CD8-positive, alpha-beta memory T cell (primary cell): ENCODE results near the gene RALGDS. TPM values are rescaled to one million over a fixed set of nuclear protein-coding genes. Genes with fewer than 3 reads are reported as not detected.

Experiments used
- CTCF ChIA-PET: fragments of 350-600 bp; sonication (Branson Sonifier 250); formaldehyde crosslinking; loops from one replicate; lab custom pipeline; 2021; ENCODE audit warnings: antibody characterized with exemption; lab: Charles Lee
- POLR2A ChIA-PET: fragments of 350-600 bp; sonication (Branson Sonifier 250); formaldehyde crosslinking; loops from one replicate; lab custom pipeline; 2021; ENCODE audit warnings: antibody characterized with exemption; lab: Charles Lee
- DNase-seq, 5 donors: peaks; one replicate each; pipeline versions ENCODE4 v3.0.0 to v3.0.0-alpha.2; 2020 to 2022; ENCODE audit warnings: mixed read lengths in 1 of 5
- H3K27ac ChIP-seq: one replicate; pipeline ENCODE4 v1.7.0; 2013; ENCODE audit warnings: low read depth, mild to moderate bottlenecking, low read length, moderate library complexity
- H3K27me3 ChIP-seq: 2 replicates; pipeline ENCODE4 v1.7.0; 2013; ENCODE audit warnings: low read length, mild to moderate bottlenecking; ENCODE audit not compliant: insufficient read depth, poor library complexity, severe bottlenecking
- H3K36me3 ChIP-seq: 2 replicates; pipeline ENCODE4 v1.7.0; 2013; ENCODE audit warnings: mild to moderate bottlenecking, low read length, moderate library complexity; ENCODE audit not compliant: insufficient read depth
- H3K4me1 ChIP-seq: 2 replicates; pipeline ENCODE4 v1.7.0; 2013; ENCODE audit warnings: mild to moderate bottlenecking, low read length, moderate library complexity; ENCODE audit not compliant: insufficient read depth
- H3K4me3 ChIP-seq: 2 replicates; pipeline ENCODE4 v1.7.0; 2013; ENCODE audit warnings: mild to moderate bottlenecking, low read length
- H3K9me3 ChIP-seq: 2 replicates; pipeline ENCODE4 v1.7.0; 2013; ENCODE audit warnings: mild to moderate bottlenecking, low read length
- H3K27ac Mint-ChIP-seq, 8 donors: one replicate each; pipeline ENCODE4 v1.8.0; 2020 to 2021; ENCODE audit warnings: mixed read lengths in 8 of 8, mild to moderate bottlenecking in 6 of 8, inconsistent platforms in 3 of 8, moderate library complexity in 3 of 8
- H3K27me3 Mint-ChIP-seq, 2 donors: one replicate each; pipeline ENCODE4 v1.8.0; 2020 to 2021; ENCODE audit warnings: mixed read lengths in 2 of 2, mild to moderate bottlenecking in 1 of 2, moderate library complexity in 1 of 2
- H3K36me3 Mint-ChIP-seq, 3 donors: one replicate each; pipeline ENCODE4 v1.8.0; 2020 to 2021; ENCODE audit warnings: mixed read lengths in 3 of 3, inconsistent platforms in 1 of 3, mild to moderate bottlenecking in 1 of 3
- H3K4me1 Mint-ChIP-seq, 3 donors: one replicate each; pipeline ENCODE4 v1.8.0; 2020 to 2021; ENCODE audit warnings: mixed read lengths in 3 of 3, inconsistent platforms in 1 of 3, mild to moderate bottlenecking in 1 of 3
- H3K4me3 Mint-ChIP-seq, 7 donors: one replicate each; pipeline ENCODE4 v1.8.0; 2020 to 2021; ENCODE audit warnings: mixed read lengths in 7 of 7, mild to moderate bottlenecking in 6 of 7, moderate library complexity in 4 of 7, inconsistent platforms in 2 of 7
- H3K9me3 Mint-ChIP-seq, 5 donors: one replicate each; pipeline ENCODE4 v1.8.0; 2020 to 2022; ENCODE audit warnings: mixed read lengths in 5 of 5, mild to moderate bottlenecking in 3 of 5, moderate library complexity in 2 of 5, inconsistent platforms in 1 of 5
- polyA plus RNA-seq: library from polyadenylated mRNA; unstranded; fragments of 300-500 nt; fragmentation: Illumina TruSeq; gene quantifications from one replicate; pipeline ENCODE4 v1.2.3, GENCODE V29; 2021
- total RNA-seq, 2 experiments: library from RNA; stranded (reverse); gene quantifications; one replicate each; pipeline ENCODE4 v1.2.3, GENCODE V29; 2021

RALGDS gene
- total and polyA plus RNA-seq, 3 experiments from 2014 or later: 59.1 to 78.0 (median 67.8) TPM

DNA sequence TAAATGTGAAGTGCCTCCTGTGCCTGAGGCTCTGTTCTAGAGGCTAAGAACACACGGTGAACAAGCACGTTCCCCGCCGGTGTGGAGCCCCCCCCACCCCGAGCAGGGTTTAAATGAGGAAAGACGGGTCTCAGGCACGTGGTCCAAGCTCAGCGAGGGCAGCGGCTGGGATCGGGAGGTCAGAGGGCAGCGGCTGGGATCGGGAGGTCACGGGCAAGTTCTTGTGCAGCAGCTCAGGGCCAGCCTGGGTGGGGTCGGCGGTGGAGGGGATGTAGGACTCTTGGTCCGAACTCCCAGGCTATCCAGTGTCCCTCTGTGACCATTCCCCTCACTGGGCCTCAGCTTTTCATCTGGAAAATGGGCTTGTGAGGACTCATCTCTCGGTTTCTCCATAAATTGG, 45.4 kb upstream of the RALGDS start:
- peaks cover 0 to 2% (median 0%) of the 10 kb centered on the region in 5 donors for H3K9me3 Mint-ChIP-seq
- Histone ChIP-seq H3K36me3 (no peaks in the 10 kb centered on the region), H3K4me3 (no peak overlapping the region), H3K27ac (no peak overlapping the region), H3K27me3 (no peaks in the 10 kb centered on the region), H3K9me3 (no peaks in the 10 kb centered on the region), H3K4me1 (no peaks in the 10 kb centered on the region)
- POLR2A ChIA-PET: no interaction called here
- no peak overlapping the region for H3K4me3 Mint-ChIP-seq
- H3K36me3 Mint-ChIP-seq: no peaks in the 10 kb centered on the region
- no peak for DNase-seq
- H3K27me3 Mint-ChIP-seq: no peaks in the 10 kb centered on the region
- H3K27ac Mint-ChIP-seq: no peak overlapping the region
- H3K4me1 Mint-ChIP-seq: peaks cover 0 to 7% (median 5%) of the 10 kb centered on the region in 3 donors
- CTCF ChIA-PET: interaction anchor here (1.3 kb wide), 1 partner anchor 8 kb away, joined by 3 read pairs; no protein-coding TSS in a partner anchor

DNA sequence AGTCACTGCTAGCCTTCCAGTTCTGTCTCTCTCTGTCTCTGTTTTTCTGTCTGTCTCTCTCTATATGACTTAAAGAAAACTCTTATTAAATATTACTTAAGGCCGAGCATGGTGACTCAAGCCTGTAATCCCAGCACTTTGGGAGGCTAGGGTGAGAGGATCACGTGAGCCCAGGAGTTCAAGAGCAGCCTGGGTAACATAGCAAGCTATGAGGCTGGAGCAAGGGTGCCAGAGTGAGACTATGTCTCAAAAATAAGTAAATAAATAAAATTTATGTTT, 44.4 kb upstream of the RALGDS start:
- Mint-ChIP-seq H3K9me3 (peaks cover 0 to 2% (median 0%) of the 10 kb centered on the region in 5 donors), H3K36me3 (no peaks in the 10 kb centered on the region), H3K27ac (peak overlapping the region in 1 of 8 donors; percentile 17), H3K4me1 (peaks cover 2 to 10% (median 10%) of the 10 kb centered on the region in 3 donors), H3K4me3 (peak overlapping the region in 1 of 7 donors; percentile 56), H3K27me3 (no peaks in the 10 kb centered on the region)
- DNase-seq: peak in 1 of 5 donors; percentile 8
- Histone ChIP-seq H3K9me3 (no peaks in the 10 kb centered on the region), H3K36me3 (no peaks in the 10 kb centered on the region), H3K4me1 (no peaks in the 10 kb centered on the region), H3K27me3 (no peaks in the 10 kb centered on the region), H3K4me3 (no peak overlapping the region), H3K27ac (no peak overlapping the region)
- CTCF ChIA-PET: no interaction called here
- POLR2A ChIA-PET: no interaction called here

DNA sequence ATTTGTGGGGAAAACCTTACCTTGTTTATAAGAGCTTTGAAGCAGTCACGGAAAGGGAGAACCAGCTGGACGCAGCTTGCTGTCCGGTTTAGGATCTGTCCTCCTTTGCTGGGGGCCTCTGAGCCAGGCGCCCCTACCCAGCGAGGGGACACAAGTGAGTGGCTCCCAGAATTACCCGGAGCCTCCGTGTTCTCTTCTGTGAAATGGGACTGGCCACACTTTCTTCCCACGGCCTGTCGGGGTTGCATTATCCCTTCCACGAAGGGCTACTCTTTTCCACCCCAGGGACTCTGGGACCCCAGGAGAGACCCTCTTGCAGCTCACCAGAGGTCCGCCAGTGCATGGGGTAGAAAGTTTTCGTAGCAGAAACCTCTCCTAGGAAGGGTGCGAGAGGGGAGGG, 43.2 kb upstream of the RALGDS start:
- ChIA-PET CTCF (interaction anchor here (1.0 kb wide), 1 partner anchor 11 kb away, joined by 3 read pairs; no protein-coding TSS in a partner anchor), POLR2A (no interaction called here)
- Histone ChIP-seq H3K36me3 (no peaks in the 10 kb centered on the region), H3K9me3 (no peaks in the 10 kb centered on the region), H3K27ac (peak overlapping the region; percentile 44), H3K4me1 (no peaks in the 10 kb centered on the region), H3K4me3 (peak overlapping the region; percentile 43), H3K27me3 (no peaks in the 10 kb centered on the region)
- Mint-ChIP-seq H3K27ac (peak overlapping the region in 1 of 8 donors; percentile 51), H3K27me3 (no peaks in the 10 kb centered on the region), H3K9me3 (peaks cover 0 to 2% (median 0%) of the 10 kb centered on the region in 5 donors), H3K36me3 (no peaks in the 10 kb centered on the region), H3K4me3 (peak overlapping the region; percentile 32 to 79 (median 69)), H3K4me1 (peaks cover 2 to 10% (median 10%) of the 10 kb centered on the region in 3 donors)
- DNase-seq: no peak

DNA sequence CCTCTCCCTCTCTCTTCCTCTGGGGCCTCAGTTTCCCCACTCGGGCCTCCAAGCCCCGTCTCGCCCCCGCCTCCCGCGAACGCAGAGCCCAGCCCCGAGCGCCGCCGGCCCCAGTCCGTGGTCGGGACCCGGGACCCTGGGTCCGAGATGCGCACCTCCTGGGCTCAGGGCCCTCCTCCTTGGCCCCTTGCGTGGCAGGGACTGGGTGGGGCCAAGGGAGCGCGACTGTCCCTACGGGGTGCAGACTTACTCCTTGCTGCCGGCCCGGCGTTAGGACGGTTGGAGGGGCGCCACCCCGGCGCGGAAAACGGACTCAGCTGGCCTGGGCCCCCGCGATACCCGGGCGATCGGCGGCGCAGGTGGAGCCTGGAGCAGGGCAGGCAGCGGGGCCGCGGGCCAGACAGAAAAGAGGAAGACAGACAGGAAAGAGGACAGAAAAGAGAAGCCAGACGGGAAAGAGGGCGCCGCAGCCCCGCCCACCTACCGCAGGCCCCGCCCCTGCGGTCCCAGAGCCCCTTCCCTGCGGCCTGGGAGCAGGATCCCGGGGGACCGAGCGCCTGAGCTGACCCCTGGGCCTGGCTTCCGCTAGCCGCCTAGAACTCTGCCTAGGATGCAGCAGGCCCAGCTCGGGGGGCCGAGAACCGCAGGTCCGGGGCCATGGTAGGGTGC, 42.6 kb upstream of the RALGDS start, which contains the start of gene GBGT1:
GBGT1 (minus strand) TSS at position 411 of the 669 bp plus-strand sequence. CDS start 1,502 bp downstream, outside the sequence.
- ChIA-PET POLR2A (no interaction called here), CTCF (interaction anchor here (1.0 kb wide), 1 partner anchor 12 kb away, joined by 3 read pairs; no protein-coding TSS in a partner anchor)
- DNase-seq: peak; percentile 15 to 56 (median 37)
- Histone ChIP-seq H3K27me3 (no peaks in the 10 kb centered on the region), H3K4me1 (no peaks in the 10 kb centered on the region), H3K9me3 (no peaks in the 10 kb centered on the region), H3K4me3 (peak within 1 kb of the TSS; percentile 43), H3K27ac (peak within 1 kb of the TSS; percentile 44), H3K36me3 (no peaks in the 10 kb centered on the region)
- peaks cover 2 to 10% (median 10%) of the 10 kb centered on the region in 3 donors for H3K4me1 Mint-ChIP-seq
- peak within 1 kb of the TSS in 2 of 8 donors; percentile 43 to 78 for H3K27ac Mint-ChIP-seq
- H3K27me3 Mint-ChIP-seq: no peaks in the 10 kb centered on the region
- peak within 1 kb of the TSS; percentile 69 to 89 (median 76) for H3K4me3 Mint-ChIP-seq
- H3K9me3 Mint-ChIP-seq: peaks cover 0 to 2% (median 0%) of the 10 kb centered on the region in 5 donors
- no peaks in the 10 kb centered on the region for H3K36me3 Mint-ChIP-seq

DNA sequence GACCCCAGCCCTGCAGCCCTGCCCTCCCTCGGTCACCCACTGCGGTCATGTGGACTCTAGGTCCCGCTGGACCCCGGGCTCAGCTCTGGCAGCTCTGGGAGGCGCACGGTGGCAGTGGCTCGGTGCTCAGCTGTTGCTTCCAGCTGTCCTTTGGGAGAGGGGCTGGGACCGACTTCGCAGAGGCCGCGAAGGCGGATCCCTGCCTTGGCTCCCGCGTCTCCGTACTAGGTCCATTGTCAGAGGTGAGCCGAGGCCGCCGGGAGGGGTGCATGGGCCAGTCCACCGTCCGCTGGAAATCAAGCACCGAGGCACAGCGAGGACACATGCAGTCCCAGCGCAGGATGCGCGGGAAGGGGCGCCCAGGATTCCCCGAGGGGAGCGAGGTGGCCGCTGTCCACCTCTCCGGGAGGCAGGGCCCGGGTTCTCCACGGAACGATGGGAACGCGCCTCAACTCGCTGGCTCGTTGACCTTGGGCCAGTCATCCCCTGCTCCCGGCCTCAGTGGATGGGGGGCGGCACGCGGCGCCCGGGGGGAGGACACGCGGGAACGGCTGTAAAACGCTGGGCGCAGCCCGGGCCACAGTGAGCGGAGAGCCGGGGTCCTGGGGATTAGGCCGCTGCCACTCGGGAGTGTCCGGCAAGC, 41.9 kb upstream of the RALGDS start:
- Histone ChIP-seq H3K9me3 (no peaks in the 10 kb centered on the region), H3K4me1 (no peaks in the 10 kb centered on the region), H3K4me3 (no peak overlapping the region), H3K27ac (no peak overlapping the region), H3K27me3 (no peaks in the 10 kb centered on the region), H3K36me3 (no peaks in the 10 kb centered on the region)
- H3K4me3 Mint-ChIP-seq: peak overlapping the region in 3 of 7 donors; percentile 46 to 64 (median 58)
- ChIA-PET CTCF (no interaction called here), POLR2A (no interaction called here)
- peaks cover 2 to 10% (median 10%) of the 10 kb centered on the region in 3 donors for H3K4me1 Mint-ChIP-seq
- H3K27ac Mint-ChIP-seq: no peak overlapping the region
- H3K27me3 Mint-ChIP-seq: no peaks in the 10 kb centered on the region
- DNase-seq: peak in 1 of 5 donors; percentile 39
- no peaks in the 10 kb centered on the region for H3K36me3 Mint-ChIP-seq
- H3K9me3 Mint-ChIP-seq: peaks cover 0 to 2% (median 0%) of the 10 kb centered on the region in 5 donors

DNA sequence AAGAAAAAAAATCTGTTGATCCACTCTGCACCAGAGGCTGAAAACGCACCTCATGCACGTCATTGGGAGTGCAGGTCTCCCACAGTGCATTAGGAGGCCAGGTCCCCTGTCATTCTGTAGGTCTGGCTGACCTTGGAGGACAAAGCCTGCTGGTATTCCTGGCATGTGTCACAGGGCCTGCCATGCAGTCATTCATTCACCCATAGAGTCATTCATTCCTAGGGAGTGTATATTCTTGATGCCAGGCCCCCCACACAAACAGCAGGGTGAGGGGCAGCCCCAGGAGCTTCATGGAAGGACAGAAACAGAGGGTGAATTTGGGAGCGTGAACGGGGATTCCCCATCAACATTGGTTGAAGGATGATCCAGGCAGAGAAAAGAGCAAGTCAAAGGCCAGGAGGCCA, 40.5 kb upstream of the RALGDS start:
- Mint-ChIP-seq H3K27ac (peak overlapping the region in 1 of 8 donors; percentile 72), H3K27me3 (no peaks in the 10 kb centered on the region), H3K4me3 (peak overlapping the region in 4 of 7 donors; percentile 2 to 80 (median 51)), H3K36me3 (no peaks in the 10 kb centered on the region), H3K4me1 (peaks cover 2 to 10% (median 10%) of the 10 kb centered on the region in 3 donors), H3K9me3 (peaks cover 0 to 2% (median 0%) of the 10 kb centered on the region in 5 donors)
- no peaks in the 10 kb centered on the region for H3K9me3 ChIP-seq
- no peaks in the 10 kb centered on the region for H3K4me1 ChIP-seq
- ChIA-PET CTCF (interaction anchor here (1.3 kb wide), 1 partner anchor 17 kb away, joined by 3 read pairs; no protein-coding TSS in a partner anchor), POLR2A (no interaction called here)
- H3K27ac ChIP-seq: no peak overlapping the region
- peak in 1 of 5 donors; percentile 22 for DNase-seq
- no peak overlapping the region for H3K4me3 ChIP-seq
- H3K36me3 ChIP-seq: no peaks in the 10 kb centered on the region
- no peaks in the 10 kb centered on the region for H3K27me3 ChIP-seq

- POLR2A ChIA-PET: no interaction called here
- DNase-seq: peak; percentile 20 to 66 (median 32)
- Histone ChIP-seq H3K4me3 (no peak overlapping the region), H3K27me3 (no peaks in the 10 kb centered on the region), H3K9me3 (no peaks in the 10 kb centered on the region), H3K36me3 (no peaks in the 10 kb centered on the region), H3K4me1 (no peaks in the 10 kb centered on the region), H3K27ac (no peak overlapping the region)
- Mint-ChIP-seq H3K4me1 (peaks cover 2 to 10% (median 10%) of the 10 kb centered on the region in 3 donors), H3K27me3 (no peaks in the 10 kb centered on the region), H3K36me3 (no peaks in the 10 kb centered on the region), H3K4me3 (peak overlapping the region in 3 of 7 donors; percentile 28 to 63 (median 61)), H3K9me3 (peaks cover 0 to 2% (median 0%) of the 10 kb centered on the region in 5 donors), H3K27ac (peak overlapping the region in 4 of 8 donors; percentile 46 to 79 (median 72))
- CTCF ChIA-PET: interaction anchor here (0.8 to 1.3 kb wide), 3 partner anchors 14 to 35 kb away, joined by 3 read pairs; no protein-coding TSS in a partner anchor
Observed at GRCh38 chr9:133160742-133161546, 39.9 kb upstream of the RALGDS start.
